NCI-H1417 treated with DMSO at 0.1 percent for 48 hours (cell line): ENCODE data around the gene NEBL.

Experiments
- DNase-seq: peaks from one replicate; lab custom pipeline; 2025; lab: John Stamatoyannopoulos, UW

The NEBL gene

DNA sequence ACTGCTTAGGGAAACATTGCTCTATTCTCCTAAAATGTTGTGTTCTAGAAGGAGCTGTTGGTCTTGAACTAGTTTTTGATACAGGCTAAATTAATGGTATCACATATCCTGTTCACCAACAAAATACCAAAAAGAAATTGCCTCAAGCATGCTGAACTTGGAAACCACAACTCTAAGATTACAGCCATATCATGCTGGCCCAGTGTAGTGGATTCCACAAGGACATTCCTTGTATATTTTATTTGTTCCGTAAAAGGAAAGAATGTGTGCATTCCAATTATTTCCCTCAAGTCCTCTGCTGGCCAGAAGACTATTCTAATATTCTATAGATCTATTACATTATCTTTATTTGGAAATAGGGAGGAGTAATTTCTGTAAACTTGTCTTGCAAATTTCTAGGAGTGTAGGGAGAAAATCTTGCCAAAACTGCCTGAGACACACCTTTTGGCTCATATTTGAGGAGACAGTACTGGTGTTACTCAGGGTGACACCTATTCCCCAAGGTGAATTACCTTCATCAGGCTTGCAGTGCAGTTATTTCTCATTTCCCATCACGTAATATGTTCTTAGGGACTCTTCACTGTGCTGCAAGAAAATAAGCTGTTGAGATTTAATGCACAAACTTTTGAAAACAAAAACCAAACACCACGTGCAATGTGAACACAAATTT lies 1.9 kb upstream of the NEBL start:
- no peak for DNase-seq

DNA sequence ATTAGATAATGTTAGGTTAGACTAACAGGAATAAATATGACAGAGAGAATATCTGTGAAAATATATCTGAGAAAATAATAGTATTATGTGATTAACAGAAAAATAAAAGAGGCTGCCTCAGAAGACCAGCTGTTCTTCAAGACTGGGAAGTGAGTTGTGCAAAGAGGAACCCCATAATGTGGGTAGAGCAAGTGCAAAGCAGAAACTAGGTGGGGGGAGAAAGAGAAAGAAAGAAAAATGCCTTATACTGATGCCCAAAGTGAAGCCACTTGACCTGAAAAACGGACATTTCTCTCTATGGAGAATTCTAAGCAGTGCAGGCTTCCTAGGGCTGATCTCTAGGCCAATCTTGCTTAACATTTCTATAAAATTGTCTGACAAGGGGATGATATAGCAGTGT lies 3.8 kb downstream of the NEBL start:
- DNase-seq, result no peak

DNA sequence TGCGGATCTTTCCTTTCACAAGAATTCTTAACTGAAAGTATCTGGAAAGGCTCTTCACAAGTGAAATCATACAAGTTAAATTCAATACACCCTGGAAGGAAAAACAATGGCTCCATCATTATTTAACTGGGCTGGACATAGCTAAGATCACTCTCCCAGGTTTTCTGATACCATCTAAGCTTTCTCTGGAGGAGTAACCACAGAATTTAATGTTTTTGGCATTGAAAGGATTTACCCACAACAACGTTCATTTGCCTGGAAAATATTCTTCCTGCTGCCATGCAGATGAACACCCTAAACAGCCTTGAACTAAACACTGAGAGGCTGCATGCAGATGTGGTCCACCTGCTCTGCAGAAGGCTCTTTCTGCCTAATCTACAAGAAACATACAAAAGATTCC lies 4.3 kb downstream of the NEBL start:
- no peak for DNase-seq

DNA sequence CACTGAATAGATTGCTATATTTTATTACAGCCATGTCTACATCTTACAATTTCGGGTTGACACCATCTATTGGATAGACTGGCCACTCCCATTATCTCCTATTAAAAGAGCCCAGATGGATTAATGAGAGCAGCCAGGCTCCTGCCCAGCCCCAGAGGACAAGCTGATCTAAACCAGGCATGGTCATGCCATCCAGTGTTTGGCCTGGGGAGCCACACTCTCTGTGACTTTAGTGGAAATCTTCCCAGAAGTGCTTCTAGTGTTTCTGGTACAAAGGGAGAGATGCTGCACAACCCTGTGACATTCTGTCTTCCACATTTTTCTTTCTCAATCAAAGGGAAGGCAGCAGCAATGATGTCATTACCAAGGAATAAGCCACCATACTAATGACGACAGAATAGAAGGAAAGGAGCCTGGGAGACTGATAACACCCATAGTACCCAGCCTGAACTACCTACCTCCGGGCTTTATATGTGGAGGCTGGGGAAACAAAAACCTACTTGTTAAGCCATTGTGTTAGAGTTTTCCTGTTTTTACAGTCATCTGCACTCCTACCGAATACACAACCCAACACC lies 5.0 kb downstream of the NEBL start:
- DNase-seq, result no peak

DNA sequence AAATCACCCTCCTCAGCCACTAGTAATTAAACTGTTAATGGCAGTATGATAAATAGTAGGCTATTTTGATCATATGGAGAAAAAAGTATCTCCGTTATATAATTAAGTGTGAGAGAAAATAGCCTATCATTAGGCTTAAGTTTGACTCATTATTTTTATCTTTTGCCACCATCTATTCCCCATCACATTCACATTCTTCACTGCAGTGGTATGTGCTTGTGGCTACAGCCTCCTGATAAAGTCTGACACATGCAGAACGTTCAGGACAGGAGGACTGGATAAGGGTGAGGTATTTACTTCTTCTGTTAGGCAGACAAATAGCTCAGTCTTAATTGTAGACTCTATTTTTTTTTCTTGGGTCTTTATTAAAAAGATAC lies 5.8 kb downstream of the NEBL start:
- no peak for DNase-seq

DNA sequence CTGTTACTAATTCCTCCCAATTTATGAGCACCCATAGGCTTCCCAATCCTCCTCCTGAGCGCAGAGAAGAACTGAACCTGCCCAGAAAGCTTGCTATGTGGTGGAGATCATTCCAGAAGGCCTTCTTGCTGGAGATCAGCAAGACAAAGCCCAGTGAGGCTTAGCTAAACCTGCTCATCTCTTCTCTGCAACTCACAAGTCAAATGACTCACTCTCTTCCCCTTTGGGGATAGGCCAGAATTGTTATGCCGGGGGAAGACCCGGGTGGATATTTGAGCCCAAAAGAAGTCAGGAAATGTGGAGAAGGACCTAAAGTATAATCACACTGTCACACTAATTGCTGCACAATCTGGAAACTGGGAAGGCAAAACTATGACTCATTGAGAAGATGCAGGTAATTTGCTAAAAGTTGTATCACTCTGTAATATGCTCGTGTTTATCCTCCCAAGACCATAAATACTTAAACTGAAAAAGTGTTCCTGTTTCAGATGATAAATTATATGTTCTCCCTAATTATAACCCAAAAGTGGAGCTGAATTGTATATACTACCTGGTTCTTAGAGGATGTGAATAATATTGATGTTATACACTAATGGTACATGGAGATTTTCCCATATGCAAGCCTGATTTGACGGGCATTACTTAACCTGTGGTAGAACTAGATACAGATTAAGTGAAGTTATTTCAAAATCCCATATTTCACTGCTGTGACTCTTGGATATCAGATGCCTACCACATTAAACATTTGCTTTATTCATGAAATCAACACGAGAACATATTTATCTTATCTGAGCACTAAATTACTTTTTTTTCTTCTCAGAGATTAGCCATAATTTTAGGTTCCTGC lies 6.4 kb downstream of the NEBL start:
- no peak for DNase-seq

DNA sequence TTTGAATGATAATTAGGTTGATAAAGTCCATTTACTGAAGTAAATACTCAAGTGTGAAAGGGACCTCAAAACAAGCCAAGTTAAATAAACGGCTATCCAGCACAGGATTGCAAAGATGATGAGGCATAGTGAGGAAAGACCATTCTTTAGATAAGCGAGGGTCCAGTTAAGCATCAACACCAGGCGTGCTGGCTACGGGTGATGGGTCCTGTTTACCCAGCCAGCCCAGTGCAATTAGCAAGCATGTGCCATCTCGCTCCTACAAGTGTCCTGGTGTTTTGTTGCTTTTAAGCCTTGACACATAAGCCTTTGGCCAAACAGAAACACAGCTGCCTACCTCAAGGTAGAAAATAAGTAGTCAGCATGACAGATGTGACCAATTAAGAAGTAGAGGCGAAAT lies 7.1 kb downstream of the NEBL start:
- peak; percentile 35 for DNase-seq

DNA sequence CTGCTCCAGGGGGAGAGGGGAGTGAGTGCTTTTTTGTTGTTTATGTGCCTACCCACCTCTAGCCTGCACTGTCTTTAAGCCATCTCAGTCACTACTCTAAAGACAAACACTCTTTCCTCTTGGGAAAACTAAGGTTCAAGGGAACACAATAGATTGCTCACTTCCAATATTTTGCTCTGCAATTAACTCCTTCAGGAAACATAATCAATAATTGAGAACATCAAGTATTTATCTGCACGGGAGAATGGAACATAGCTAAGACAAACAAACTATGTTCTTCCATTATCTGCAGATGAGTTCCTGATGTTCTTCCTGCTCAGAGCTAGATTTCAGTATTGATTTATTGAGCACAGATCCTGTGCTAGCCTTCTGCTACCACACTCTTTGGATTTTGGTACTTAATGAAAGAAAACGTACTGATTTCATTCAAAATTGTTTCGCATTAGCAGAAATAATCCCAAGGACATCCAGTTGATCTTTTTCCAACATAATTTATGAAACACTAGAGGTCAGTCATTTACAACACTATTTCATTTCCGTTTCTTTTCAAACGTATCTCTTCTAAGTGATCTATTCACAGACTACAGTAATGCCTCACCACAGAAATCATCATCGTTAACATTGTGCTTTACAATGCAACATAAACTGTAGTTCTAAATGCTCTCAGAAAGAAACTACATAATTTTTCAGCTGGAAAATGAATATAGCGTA lies 8.3 kb downstream of the NEBL start:
- DNase-seq, result no peak

DNA sequence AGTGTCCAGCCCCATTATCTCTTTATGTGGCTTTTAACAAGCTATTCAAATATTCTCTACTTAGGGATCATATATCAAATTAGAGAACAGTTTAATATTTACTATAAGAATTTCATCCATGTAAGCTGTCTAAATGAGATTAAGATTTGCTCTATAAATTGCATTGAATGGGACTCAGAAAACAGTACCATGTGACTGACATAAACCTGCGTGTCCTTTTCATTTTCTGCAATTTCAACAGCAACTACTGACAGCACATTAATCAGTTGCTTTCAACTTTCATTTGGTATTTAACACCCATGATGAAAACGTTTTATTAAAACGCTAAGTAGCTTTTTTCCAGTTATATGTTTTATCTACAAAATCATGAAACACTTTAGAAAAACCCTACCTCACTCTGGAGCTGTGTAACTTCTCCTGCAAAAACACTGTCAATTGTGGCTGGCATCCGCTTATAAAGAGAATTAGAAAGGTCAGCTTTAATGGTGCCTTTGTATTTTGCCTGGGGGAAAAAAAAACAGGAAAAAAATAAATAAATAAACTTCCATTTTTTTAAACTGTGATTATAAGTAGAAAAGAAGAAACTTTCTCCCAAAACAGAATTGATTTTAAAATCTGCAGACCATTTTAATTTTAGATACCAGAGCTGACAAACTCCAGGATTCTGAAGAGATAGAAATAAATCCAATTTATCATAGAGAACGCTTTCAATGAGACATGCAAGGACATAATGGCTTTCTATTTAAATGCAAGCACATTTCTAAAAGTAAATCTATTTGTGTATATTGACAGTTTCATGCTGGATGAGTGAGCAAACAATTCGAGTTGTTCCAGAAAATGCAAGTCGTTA lies 9.2 kb downstream of the NEBL start:
- DNase-seq, result no peak

DNA sequence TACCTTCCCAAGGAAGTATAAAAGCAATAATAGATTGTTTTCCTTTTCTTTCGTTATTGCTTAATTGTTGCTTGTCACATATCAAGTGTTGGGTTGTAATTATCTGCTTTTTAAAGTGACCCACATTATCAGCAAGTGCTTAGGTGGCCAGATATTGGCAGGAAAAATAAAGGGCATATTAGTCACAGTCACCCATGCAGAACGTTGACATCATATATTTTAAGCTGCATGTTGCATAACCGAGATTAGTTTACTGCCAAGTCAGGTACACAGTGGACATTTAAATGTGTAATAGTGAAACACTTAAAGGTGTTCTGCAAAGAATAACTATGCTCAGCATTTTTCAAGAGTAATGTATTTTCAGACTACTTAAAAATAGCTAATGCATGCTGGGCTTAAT lies 11.4 kb downstream of the NEBL start:
- DNase-seq, result peak; percentile 63

DNA sequence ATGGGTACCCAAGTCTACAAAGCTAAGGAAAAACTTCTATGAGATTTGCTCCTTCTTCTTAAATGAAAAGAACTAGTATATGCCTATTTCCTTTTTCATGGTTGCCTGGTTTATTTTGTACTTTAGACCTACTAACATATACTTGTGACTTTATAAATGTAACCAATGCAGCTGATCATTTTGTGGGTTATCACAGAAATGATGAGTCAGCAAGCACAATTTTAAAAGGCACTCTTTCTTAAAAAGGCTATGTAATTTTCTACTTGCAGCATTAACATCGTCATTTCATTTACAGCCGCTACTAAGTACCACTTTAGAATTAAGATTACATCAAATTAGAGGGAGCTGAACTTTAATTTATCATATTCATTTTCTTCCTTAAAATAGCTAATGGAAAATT lies 13.6 kb downstream of the NEBL start:
- no peak for DNase-seq

DNA sequence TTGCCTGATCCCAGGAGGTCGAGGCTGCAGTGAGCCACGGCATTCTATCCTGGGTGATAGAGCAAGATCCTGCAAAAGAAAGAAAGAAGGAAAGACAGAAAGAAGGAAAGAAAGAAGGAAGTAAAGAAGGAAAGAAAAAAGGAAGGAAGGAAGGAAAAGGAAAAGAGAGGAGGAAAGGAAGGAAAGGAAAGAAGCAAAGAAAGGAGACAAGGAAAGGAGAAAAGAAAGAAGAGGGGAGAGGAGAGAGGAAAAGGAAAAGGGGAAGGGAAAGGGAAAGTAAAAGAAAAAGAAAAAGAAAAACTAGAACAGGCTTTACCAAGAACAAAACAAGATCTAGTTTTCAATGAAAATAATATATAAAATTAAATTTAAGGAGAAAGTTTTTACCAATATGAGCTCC lies 15.0 kb downstream of the NEBL start:
- DNase-seq, result no peak

DNA sequence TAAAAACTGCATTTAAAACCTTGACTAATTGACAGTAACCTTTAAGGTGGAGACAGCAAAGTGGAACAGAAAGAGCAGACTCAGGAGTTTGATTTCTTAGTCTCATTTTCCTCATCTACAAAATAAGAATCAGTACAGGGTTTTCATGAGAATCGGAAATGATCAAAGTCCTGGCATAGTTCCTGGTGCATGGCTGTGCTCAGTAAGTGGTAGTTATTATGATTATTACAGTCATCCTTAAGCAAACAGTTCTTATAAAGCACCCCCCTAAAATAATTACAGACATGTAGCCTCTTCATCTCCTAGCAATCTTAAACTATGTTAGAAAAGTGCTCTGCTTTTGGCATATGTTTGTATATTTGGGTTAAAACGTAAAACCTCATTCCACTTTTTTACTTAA lies 18.0 kb downstream of the NEBL start:
- no peak for DNase-seq

DNA sequence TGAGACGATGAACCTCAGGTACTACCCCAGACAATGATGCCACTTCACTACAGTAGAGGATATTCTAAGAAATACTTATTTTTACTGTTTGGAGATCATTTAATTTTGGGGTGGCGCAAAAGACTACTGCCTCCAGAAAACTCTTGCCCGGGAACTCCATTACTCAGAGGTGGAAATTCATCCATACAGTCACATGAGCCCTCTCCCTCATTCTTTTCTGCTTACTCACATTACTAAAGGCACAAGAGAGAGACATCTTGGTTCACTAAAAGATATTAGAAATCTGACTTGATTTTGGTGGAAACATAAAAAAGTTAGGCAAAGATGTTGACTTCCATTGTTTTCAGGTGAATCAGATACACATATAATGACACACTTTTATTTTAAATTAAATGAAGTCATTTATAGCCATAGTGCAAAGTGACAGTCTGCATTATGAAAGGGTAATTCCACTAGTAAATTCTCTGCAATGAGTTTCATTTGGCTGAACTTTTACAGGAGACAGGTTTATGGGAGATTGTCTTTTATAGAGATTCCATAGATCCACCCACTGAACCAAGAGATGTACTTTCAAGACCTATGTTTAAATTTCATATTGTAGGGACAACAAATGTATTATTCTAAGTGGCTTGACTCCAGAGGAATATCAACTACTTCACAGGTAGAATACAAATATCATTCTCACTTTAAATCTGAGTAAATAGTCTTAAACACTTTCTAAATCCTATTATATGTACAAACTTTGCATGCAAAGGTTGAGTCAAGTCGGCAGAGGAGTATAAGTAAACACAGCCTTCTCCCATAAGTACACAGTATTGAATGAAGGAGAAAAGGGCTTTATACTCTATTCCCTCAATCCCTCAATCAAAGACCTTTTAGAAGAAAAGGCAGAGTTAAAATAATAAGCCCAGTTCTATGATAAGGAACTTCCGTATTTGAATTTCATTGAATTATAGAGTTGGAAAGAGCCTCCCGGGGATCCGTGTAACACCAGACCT lies 18.8 kb downstream of the NEBL start:
- no peak for DNase-seq

DNA sequence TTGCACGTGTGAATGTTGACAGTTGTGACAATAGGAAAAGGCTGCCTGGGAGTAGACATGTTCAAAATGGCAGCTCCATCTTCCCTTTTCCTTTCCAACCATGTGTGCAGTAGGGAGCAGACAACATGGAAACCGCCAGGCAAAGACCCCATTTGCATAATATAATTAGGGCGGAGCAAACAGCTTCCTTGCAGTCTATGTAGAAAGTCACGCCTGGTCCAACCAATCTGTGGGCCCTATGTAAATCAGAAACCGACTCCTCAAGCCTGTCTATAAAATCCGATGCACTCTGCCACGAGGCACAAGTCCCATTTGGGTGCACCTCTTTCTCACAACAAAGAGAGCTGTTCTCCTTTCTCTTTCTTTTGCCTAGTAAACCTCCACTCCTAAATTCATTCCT lies 19.6 kb downstream of the NEBL start:
- no peak for DNase-seq

DNA sequence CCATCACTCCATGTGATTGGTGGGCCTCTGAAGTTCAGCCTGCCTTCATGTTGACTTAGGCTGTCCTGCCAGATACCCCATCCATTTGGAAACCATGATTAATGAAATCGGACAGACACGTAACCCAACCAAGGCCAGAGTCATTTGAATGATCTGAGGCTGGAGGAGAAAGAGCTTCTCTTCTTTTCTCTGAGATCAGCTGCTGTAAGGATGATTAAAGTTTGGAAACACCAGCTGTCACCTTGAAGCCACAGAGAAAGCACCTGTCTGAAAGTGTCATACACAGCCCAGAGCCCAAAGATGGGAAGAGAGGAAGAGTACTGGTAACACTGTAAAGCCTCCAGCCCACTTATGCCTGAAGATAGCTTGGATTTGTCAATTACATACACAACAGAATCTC lies 22.9 kb downstream of the NEBL start:
- DNase-seq, result no peak

DNA sequence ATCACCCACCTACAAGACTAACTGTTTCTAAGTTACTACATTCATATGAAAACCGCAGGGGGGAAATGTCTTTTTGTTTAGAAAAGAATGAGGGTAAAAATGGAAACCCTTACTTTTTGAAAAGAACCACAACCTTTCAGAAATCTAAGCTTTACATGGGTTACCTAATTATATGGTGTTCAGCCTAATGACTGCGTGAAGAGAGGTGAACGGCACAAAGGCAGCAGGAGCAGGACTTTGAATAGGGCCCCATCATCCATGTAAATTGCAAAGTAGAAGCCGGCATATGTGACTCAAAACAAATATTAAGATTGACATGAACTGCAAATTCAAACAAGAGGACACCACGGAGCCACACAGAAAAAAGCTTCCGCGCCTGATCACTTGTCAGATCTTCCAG lies 25.1 kb downstream of the NEBL start:
- peak; percentile 86 for DNase-seq

DNA sequence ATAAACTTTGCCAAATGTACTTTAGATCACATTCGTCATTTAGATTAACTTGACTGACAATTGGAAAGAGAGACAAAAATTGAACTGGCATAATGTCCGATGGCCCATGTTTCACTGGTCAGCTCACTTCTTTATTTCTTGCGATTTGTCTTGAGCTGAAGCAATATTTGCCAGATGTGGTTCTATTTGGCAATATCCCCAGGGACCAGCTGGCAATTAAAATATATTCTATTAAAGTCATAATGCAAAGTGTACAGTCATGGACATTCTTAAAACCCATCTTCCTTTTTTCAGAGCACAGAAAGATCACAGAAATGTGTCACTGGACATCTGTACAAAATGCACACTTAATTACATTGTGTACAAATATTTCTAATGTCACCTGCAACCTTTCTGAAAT lies 26.3 kb downstream of the NEBL start:
- no peak for DNase-seq

DNA sequence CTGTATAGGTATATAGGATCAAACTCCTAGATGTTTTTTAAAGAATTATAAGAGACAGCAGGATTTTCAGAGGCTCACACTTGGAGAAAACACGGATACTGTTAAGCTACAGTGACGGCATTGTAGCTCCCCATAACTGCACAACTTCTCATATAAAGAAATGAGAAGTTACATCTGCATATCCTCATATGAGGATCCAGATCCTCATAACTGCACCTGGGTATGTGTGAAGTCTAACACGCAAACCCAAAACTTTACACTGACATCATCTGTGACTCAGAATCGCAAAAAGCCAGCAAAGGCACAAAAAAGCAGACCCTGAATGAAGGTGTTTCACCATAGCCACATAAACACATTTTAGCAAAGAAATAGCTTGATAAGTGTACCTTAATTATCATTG lies 34.1 kb downstream of the NEBL start:
- DNase-seq, result no peak

DNA sequence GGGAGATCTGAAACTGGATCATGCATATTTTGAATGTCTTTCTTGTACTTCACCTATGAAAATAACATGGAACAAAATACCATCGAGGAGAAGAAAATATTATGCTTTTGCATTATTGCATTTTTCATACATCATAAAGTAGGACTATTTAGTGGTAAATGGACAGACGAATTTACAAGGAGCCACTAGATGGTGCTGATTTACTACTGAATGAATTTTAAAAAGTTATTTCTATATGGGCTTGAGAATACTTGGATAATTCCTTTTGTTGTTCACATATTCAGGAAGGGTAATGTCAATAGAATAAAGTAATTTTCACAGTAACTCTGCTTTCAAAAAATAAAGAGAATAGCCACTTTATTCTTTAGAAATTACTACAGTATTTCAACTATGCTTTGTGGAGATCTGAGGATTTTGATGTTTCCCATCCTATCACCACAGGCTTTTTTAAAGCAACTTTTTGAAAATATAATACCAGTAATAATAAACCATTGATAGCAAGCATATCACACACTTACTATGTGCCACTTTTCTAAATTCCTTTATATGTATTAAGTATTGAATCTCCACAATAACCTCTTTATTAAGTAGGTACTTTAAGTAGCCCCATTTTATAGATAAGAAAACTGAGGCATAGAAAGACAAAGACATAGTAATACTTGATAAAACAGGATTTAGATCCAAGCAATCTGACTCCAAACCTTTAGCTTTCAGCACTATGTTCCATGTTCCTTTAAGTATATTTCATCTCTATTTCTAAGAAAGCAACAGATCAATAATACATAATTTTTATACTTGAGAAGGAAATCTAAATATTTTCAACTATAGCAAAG lies 38.6 kb downstream of the NEBL start:
- no peak for DNase-seq
